AG09319 (cell line): Measurements from ENCODE around the gene MEGF10.

Experiments used
- DNase-seq: peaks from one replicate; pipeline ENCODE4 v3.0.0-alpha.2; 2010; ENCODE audit warnings: low read depth; ENCODE audit errors: extremely low read depth
- CTCF ChIP-seq: IDR thresholded peaks from 2 replicates; pipeline ENCODE4 v1.5.1; 2011; ENCODE audit warnings: low read depth, mild to moderate bottlenecking, inconsistent platforms, low read length, moderate library complexity

MEGF10 gene

GRCh38 chr5:127486471-127486870 is 195.9 kb downstream of the MEGF10 start:
- DNase-seq = no peak
- no peak for TF ChIP-seq CTCF

GRCh38 chr5:127492854-127493738 is 202.5 kb downstream of the MEGF10 start:
- peak; percentile 74 for TF ChIP-seq CTCF
- DNase-seq = no peak

GRCh38 chr5:127498548-127498947 is 208.0 kb downstream of the MEGF10 start:
- no peak for TF ChIP-seq CTCF
- DNase-seq = no peak

- no peak for DNase-seq
- TF ChIP-seq CTCF = no peak
Observed at GRCh38 chr5:127505905-127506304, 215.3 kb downstream of the MEGF10 start.

GRCh38 chr5:127506616-127507015 is 216.0 kb downstream of the MEGF10 start:
- TF ChIP-seq CTCF = no peak
- no peak for DNase-seq

- TF ChIP-seq CTCF = no peak
- no peak for DNase-seq
Observed at GRCh38 chr5:127508644-127509373, 218.2 kb downstream of the MEGF10 start.
